ENCODE data around the gene ANKS3.

- TF ChIP-seq CTCF (conservative IDR thresholded peaks at IDR 0.05; ENCODE audit: low read length) (peak; percentile 48), EZH2phosphoT487 (IDR thresholded peaks at IDR 0.05; ENCODE audit: borderline replicate concordance, low read depth, low read length) (no peak)
Observed at GRCh38 chr16:4694642-4695451, 39.2 kb downstream of the ANKS3 start.
